Measurements from ENCODE around the gene FAM117A. TPM values are rescaled to one million over a fixed set of nuclear protein-coding genes. Genes with fewer than 3 reads are reported as not detected.
A peak's percentile ranks its signal among the peaks of the same experiment; 100 is the strongest.

Gene FAM117A
- total and polyA plus RNA-seq, 2 of the 8 experiments (the other 6 are each of a cell fraction or from before 2014, with no cell fraction given): 28.4 to 45.7 TPM

GRCh38 chr17:49677134-49677932 is 86.6 kb downstream of the FAM117A start (continued):
- TF ChIP-seq TEAD4 (IDR thresholded peaks at IDR 0.05; ENCODE audit: low read depth, low read length) (no peak), TCF12 (IDR thresholded peaks at IDR 0.05; ENCODE audit: low read depth, low read length) (no peak), CEBPB (IDR thresholded peaks at IDR 0.05; ENCODE audit: low read depth, low read length) (no peak), CHD2 (IDR thresholded peaks at IDR 0.05; ENCODE audit: low read length) (no peak), MAFK (IDR thresholded peaks at IDR 0.05; ENCODE audit: low read depth, low read length) (no peak), SIN3A (conservative IDR thresholded peaks at IDR 0.05 in 1 of 2, IDR thresholded peaks at IDR 0.05 in 1 of 2; ENCODE audit: low read depth in 1 of 2, low read length in 2 of 2) (0 out of 4 replicates have a peak, but pooled peaks have one; percentile 45 to 61), BACH1 (IDR thresholded peaks at IDR 0.05; ENCODE audit: low read length) (no peak), JUN (IDR thresholded peaks at IDR 0.05; ENCODE audit: low read depth, low read length) (no peak), USF2 (IDR thresholded peaks at IDR 0.05; ENCODE audit: low read length) (no peak), JUND (IDR thresholded peaks at IDR 0.05; ENCODE audit: low read length) (no peak), EP300 (IDR thresholded peaks at IDR 0.05; ENCODE audit: borderline replicate concordance in 1 of 2, low read depth in 2 of 2, low read length in 2 of 2) (no peak), NRF1 (IDR thresholded peaks at IDR 0.05; ENCODE audit: low read depth, low read length) (peak; percentile 99), GTF2F1 (IDR thresholded peaks at IDR 0.05; ENCODE audit: borderline replicate concordance, low read depth, low read length) (no peak), SRF (IDR thresholded peaks at IDR 0.05; ENCODE audit: low read depth, low read length) (no peak), CREB1 (IDR thresholded peaks at IDR 0.05) (no peak), KDM1A (IDR thresholded peaks at IDR 0.05; ENCODE audit: borderline replicate concordance, low read length) (no peak), ASH2L (IDR thresholded peaks at IDR 0.05; ENCODE audit: low read length) (peak; percentile 84), POLR2A (IDR thresholded peaks at IDR 0.05; ENCODE audit: control extremely low read depth in 1 of 2, low read depth in 2 of 2, low read length in 2 of 2) (peak; percentile 64 to 86), PHF8 (conservative IDR thresholded peaks at IDR 0.05; ENCODE audit: low read depth, low read length) (peak; percentile 71), CTBP2 (IDR thresholded peaks at IDR 0.05; ENCODE audit: borderline replicate concordance, insufficient read depth, insufficient read length, low read length) (no peak), CBX5 (IDR thresholded peaks at IDR 0.05; ENCODE audit: low read depth, low read length) (no peak), SIRT6 (IDR thresholded peaks at IDR 0.05; ENCODE audit: low read length) (no peak), KDM4A (IDR thresholded peaks at IDR 0.05; ENCODE audit: low read depth, low read length, severe bottlenecking) (peak; percentile 65), BCL11A (IDR thresholded peaks at IDR 0.05; ENCODE audit: low read depth in 2 of 2, low read length in 2 of 2) (no peak), TBP (IDR thresholded peaks at IDR 0.05; ENCODE audit: low read depth, low read length) (peak; percentile 43; the same call in 1 of the 2 replicates)

All from H1 (cell line).